Measurements from ENCODE around the gene CTXND1.

The CTXND1 gene

GRCh38 chr15:80268101-80268500, 16.1 kb upstream of the CTXND1 start:
- TF ChIP-seq TOX (CRISPR knock-in tag; IDR thresholded peaks at IDR 0.05; ENCODE audit: borderline replicate concordance): no peak
- TF ChIP-seq ZNF565 (CRISPR knock-in tag; conservative IDR thresholded peaks at IDR 0.05; ENCODE audit: low read depth): no peak
- no peak for TF ChIP-seq PPARA (CRISPR knock-in tag; IDR thresholded peaks at IDR 0.05; ENCODE audit: borderline replicate concordance)
- no peak for TF ChIP-seq ZFP30 (CRISPR knock-in tag; IDR thresholded peaks at IDR 0.05)
- TF ChIP-seq ZFP3 (CRISPR knock-in tag; IDR thresholded peaks at IDR 0.05): no peak
- TF ChIP-seq CREB5 (CRISPR knock-in tag; IDR thresholded peaks at IDR 0.05; ENCODE audit: low read depth): no peak
- TF ChIP-seq ESRRG (CRISPR knock-in tag; IDR thresholded peaks at IDR 0.05): no peak
- TF ChIP-seq BACH2 (CRISPR knock-in tag; IDR thresholded peaks at IDR 0.05; ENCODE audit: borderline replicate concordance): no peak
- no peak for TF ChIP-seq SNAI2 (CRISPR knock-in tag; IDR thresholded peaks at IDR 0.05)
- TF ChIP-seq ZNF70 (CRISPR knock-in tag; IDR thresholded peaks at IDR 0.05): no peak
- no peak for TF ChIP-seq ZC3H10 (CRISPR knock-in tag; IDR thresholded peaks at IDR 0.05)
- no peak for TF ChIP-seq POU6F1 (CRISPR knock-in tag; IDR thresholded peaks at IDR 0.05; ENCODE audit: borderline replicate concordance, low read depth)
- TF ChIP-seq ZNF8 (CRISPR knock-in tag; IDR thresholded peaks at IDR 0.05): no peak
- no peak for TF ChIP-seq PATZ1 (CRISPR knock-in tag; IDR thresholded peaks at IDR 0.05; ENCODE audit: borderline replicate concordance)
- TF ChIP-seq OSR1 (CRISPR knock-in tag; IDR thresholded peaks at IDR 0.05): no peak
- TF ChIP-seq ARNTL (CRISPR knock-in tag; IDR thresholded peaks at IDR 0.05; ENCODE audit: borderline replicate concordance, low read depth): no peak
- no peak for TF ChIP-seq TSHZ2 (CRISPR knock-in tag; IDR thresholded peaks at IDR 0.05)
- no peak for TF ChIP-seq CSDC2 (CRISPR knock-in tag; IDR thresholded peaks at IDR 0.05)
- TF ChIP-seq TCF4 (CRISPR knock-in tag; IDR thresholded peaks at IDR 0.05; ENCODE audit: borderline replicate concordance): no peak
- no peak for TF ChIP-seq ISL1 (CRISPR knock-in tag; IDR thresholded peaks at IDR 0.05)
- no peak for ATAC-seq

GRCh38 chr15:80267658-80268057, 15.6 kb upstream of the CTXND1 start:
- no peak for ATAC-seq
- TF ChIP-seq ZNF8 (CRISPR knock-in tag; IDR thresholded peaks at IDR 0.05) (no peak), SNAI2 (CRISPR knock-in tag; IDR thresholded peaks at IDR 0.05) (no peak), CREB5 (CRISPR knock-in tag; IDR thresholded peaks at IDR 0.05; ENCODE audit: low read depth) (no peak), ZFP3 (CRISPR knock-in tag; IDR thresholded peaks at IDR 0.05) (no peak), GLIS3 (CRISPR knock-in tag; IDR thresholded peaks at IDR 0.05) (no peak), ZFP30 (CRISPR knock-in tag; IDR thresholded peaks at IDR 0.05) (no peak), ZC3H10 (CRISPR knock-in tag; IDR thresholded peaks at IDR 0.05) (no peak), BACH2 (CRISPR knock-in tag; IDR thresholded peaks at IDR 0.05; ENCODE audit: borderline replicate concordance) (no peak), ZNF565 (CRISPR knock-in tag; conservative IDR thresholded peaks at IDR 0.05; ENCODE audit: low read depth) (no peak), ARNTL (CRISPR knock-in tag; IDR thresholded peaks at IDR 0.05; ENCODE audit: borderline replicate concordance, low read depth) (no peak), TOX (CRISPR knock-in tag; IDR thresholded peaks at IDR 0.05; ENCODE audit: borderline replicate concordance) (no peak), ESRRG (CRISPR knock-in tag; IDR thresholded peaks at IDR 0.05) (no peak), TSHZ2 (CRISPR knock-in tag; IDR thresholded peaks at IDR 0.05) (no peak)

All from SK-N-SH treated with all-trans-retinoic acid at 6 μM for 48 hours (cell line).